ENCODE measurements around the gene DOCK2.

DOCK2 gene

GRCh38 chr5:169626779-169627178 is 10.3 kb upstream of the DOCK2 start:
- peak; percentile 72 for DNase-seq (ENCODE audit: extremely low read depth, low read depth)
- no peak for TF ChIP-seq CTCF (IDR thresholded peaks at IDR 0.05; ENCODE audit: low read depth, low read length, missing control alignments)

GRCh38 chr5:169627551-169627950 is 9.5 kb upstream of the DOCK2 start:
- H3K4me3 ChIP-seq (replicated peaks; ENCODE audit: low read depth, low read length) = no peak overlapping the region
- TF ChIP-seq CTCF (IDR thresholded peaks at IDR 0.05; ENCODE audit: low read depth, low read length, missing control alignments) = no peak
- DNase-seq (ENCODE audit: extremely low read depth, low read depth) = no peak

More at GRCh38 chr5:169626779-169627178, 10.3 kb upstream of the DOCK2 start:
- no peak overlapping the region for H3K4me3 ChIP-seq (replicated peaks; ENCODE audit: low read depth, low read length)

- H3K4me3 ChIP-seq (replicated peaks; ENCODE audit: low read depth, low read length) = no peak overlapping the region
- DNase-seq (ENCODE audit: extremely low read depth, low read depth) = no peak
- no peak for TF ChIP-seq CTCF (IDR thresholded peaks at IDR 0.05; ENCODE audit: low read depth, low read length, missing control alignments)
These were observed 8.2 kb upstream of the DOCK2 start for GRCh38 chr5:169628892-169629291.

GRCh38 chr5:169629847-169630548 is 7.1 kb upstream of the DOCK2 start:
- H3K4me3 ChIP-seq (replicated peaks; ENCODE audit: low read depth, low read length) = no peak overlapping the region
- TF ChIP-seq CTCF (IDR thresholded peaks at IDR 0.05; ENCODE audit: low read depth, low read length, missing control alignments) = no peak
- no peak for DNase-seq (ENCODE audit: extremely low read depth, low read depth)

- DNase-seq (ENCODE audit: extremely low read depth, low read depth) = no peak
- no peak for TF ChIP-seq CTCF (IDR thresholded peaks at IDR 0.05; ENCODE audit: low read depth, low read length, missing control alignments)
- H3K4me3 ChIP-seq (replicated peaks; ENCODE audit: low read depth, low read length) = no peak overlapping the region
These were observed 5.7 kb upstream of the DOCK2 start for GRCh38 chr5:169631360-169631759.

- no peak overlapping the region for H3K4me3 ChIP-seq (replicated peaks; ENCODE audit: low read depth, low read length)
- no peak for TF ChIP-seq CTCF (IDR thresholded peaks at IDR 0.05; ENCODE audit: low read depth, low read length, missing control alignments)
- no peak for DNase-seq (ENCODE audit: extremely low read depth, low read depth)
These were observed 4.1 kb upstream of the DOCK2 start for GRCh38 chr5:169632946-169633345.

GRCh38 chr5:169634606-169635005 is 2.5 kb upstream of the DOCK2 start:
- no peak for TF ChIP-seq CTCF (IDR thresholded peaks at IDR 0.05; ENCODE audit: low read depth, low read length, missing control alignments)
- DNase-seq (ENCODE audit: extremely low read depth, low read depth) = no peak
- H3K4me3 ChIP-seq (replicated peaks; ENCODE audit: low read depth, low read length) = no peak overlapping the region

All from HFF-Myc (cell line).